ENCODE measurements around the gene ELFN1. TPM values are rescaled to one million over a fixed set of nuclear protein-coding genes. Genes with fewer than 3 reads are reported as not detected.

ELFN1 gene
- total RNA-seq, 2 donors from 2014 or later = 0.12 to 0.40 TPM

GRCh38 chr7:1787681-1788235 is 117.7 kb downstream of the ELFN1 start:
- H3K4me3 ChIP-seq = no peak overlapping the region
- DNase-seq = no peak
- no peaks in the 10 kb centered on the region for H3K27me3 ChIP-seq
- no peak overlapping the region for H3K27ac ChIP-seq
- H3K9ac ChIP-seq (ENCODE audit: low read depth in 2 of 2, low read length in 2 of 2) = no peak overlapping the region
- H3K4me1 ChIP-seq = no peaks in the 10 kb centered on the region
- no peaks in the 10 kb centered on the region for H3K9me3 ChIP-seq
- H3K36me3 ChIP-seq = no peaks in the 10 kb centered on the region
- TF ChIP-seq, protein P1, sequence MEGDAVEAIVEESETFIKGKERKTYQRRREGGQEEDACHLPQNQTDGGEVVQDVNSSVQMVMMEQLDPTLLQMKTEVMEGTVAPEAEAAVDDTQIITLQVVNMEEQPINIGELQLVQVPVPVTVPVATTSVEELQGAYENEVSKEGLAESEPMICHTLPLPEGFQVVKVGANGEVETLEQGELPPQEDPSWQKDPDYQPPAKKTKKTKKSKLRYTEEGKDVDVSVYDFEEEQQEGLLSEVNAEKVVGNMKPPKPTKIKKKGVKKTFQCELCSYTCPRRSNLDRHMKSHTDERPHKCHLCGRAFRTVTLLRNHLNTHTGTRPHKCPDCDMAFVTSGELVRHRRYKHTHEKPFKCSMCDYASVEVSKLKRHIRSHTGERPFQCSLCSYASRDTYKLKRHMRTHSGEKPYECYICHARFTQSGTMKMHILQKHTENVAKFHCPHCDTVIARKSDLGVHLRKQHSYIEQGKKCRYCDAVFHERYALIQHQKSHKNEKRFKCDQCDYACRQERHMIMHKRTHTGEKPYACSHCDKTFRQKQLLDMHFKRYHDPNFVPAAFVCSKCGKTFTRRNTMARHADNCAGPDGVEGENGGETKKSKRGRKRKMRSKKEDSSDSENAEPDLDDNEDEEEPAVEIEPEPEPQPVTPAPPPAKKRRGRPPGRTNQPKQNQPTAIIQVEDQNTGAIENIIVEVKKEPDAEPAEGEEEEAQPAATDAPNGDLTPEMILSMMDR (IDR thresholded peaks at IDR 0.05) = no peak
- intact Hi-C loops (cut with DNase I) = no loop called here

DNA sequence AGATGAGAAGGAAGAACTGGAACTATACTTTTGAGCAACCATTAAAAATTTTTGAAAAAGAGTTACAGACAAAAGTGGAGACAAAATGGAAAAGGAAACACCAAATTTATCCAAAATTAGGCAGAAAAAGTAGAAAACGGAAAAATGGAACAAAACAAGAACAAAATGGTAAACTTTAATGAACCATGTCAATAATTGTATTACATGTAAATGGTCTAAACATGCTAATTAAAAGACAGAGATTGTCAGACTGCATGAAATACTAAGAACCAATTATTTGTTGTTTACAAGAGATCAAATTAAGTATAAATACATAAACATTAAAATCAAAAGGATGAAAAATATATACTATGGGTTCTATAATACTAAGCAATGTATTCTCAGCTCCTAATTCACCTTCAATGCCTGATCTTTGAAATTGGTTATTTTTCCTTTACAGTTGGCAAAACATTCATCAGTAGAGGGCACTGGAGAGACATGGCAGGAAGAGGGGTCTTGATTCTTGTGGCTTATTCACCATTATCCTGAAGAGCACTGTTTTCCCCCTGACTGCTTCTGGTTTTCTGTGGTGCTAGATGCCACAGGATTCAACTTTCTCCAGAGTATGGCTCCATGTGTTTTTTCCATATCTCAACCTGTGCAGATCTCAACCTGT is 124.9 kb downstream of the ELFN1 start:
- intact Hi-C loops (cut with DNase I) = no loop called here
- DNase-seq = no peak
- H3K9me3 ChIP-seq = no peaks in the 10 kb centered on the region

More for the DNA sequence above, 124.9 kb downstream of the ELFN1 start:
- H3K27me3 ChIP-seq = no peaks in the 10 kb centered on the region
- TF ChIP-seq, protein P1 (IDR thresholded peaks at IDR 0.05) = no peak
- no peaks in the 10 kb centered on the region for H3K36me3 ChIP-seq
- no peak overlapping the region for H3K4me3 ChIP-seq
- no peak overlapping the region for H3K27ac ChIP-seq
- no peak overlapping the region for H3K9ac ChIP-seq (ENCODE audit: low read depth in 2 of 2, low read length in 2 of 2)
- H3K4me1 ChIP-seq = no peaks in the 10 kb centered on the region

Other genes with a start within 250 kb of the ELFN1 start
- 100 to 1,000 TPM in 1 of 2 donors, 10 to 100 TPM in 1; 62.8 to 117 TPM for gene MICALL2, start 210.8 kb upstream of the ELFN1 start, total RNA-seq
- 100 to 1,000 TPM in 1 of 2 donors, 10 to 100 TPM in 1; 61.0 to 141 TPM for gene INTS1, start 165.9 kb upstream of the ELFN1 start, total RNA-seq
- 10 to 100 TPM; 30.7 to 42.4 TPM for gene MAFK, start 139.6 kb upstream of the ELFN1 start, total RNA-seq
- gene TMEM184A, start 114.1 kb upstream of the ELFN1 start, total RNA-seq = 10 to 100 TPM; 35.8 to 54.3 TPM
- gene PSMG3, start 100.2 kb upstream of the ELFN1 start, total RNA-seq = 10 to 100 TPM; 28.7 to 45.8 TPM

Data from colonic mucosa (tissue), 4 donors.